ENCODE measurements around the gene GLP1R. TPM values are rescaled to one million over a fixed set of nuclear protein-coding genes. Genes with fewer than 3 reads are reported as not detected.

GLP1R gene
- total RNA-seq, 4 donors from 2014 or later: not detected

- Histone ChIP-seq H3K9me3 (no peaks in the 10 kb centered on the region), H3K4me3 (no peak overlapping the region), H3K27ac (replicated peaks in 1 of 4) (no peak overlapping the region), H3K36me3 (peaks cover 0 to 19% (median 14%) of the 10 kb centered on the region in 4 donors), H3K27me3 (no peaks in the 10 kb centered on the region), H3K4me1 (peaks cover 0 to 14% (median 12%) of the 10 kb centered on the region in 4 donors)
- DNase-seq (ENCODE audit: extremely low spot score): peak; percentile 72
- intact Hi-C loops (cut with DNase I): no loop called here
- WGBS: 100% methylated on average over 1 of the region's 1 CpG
- TF ChIP-seq, protein P1, sequence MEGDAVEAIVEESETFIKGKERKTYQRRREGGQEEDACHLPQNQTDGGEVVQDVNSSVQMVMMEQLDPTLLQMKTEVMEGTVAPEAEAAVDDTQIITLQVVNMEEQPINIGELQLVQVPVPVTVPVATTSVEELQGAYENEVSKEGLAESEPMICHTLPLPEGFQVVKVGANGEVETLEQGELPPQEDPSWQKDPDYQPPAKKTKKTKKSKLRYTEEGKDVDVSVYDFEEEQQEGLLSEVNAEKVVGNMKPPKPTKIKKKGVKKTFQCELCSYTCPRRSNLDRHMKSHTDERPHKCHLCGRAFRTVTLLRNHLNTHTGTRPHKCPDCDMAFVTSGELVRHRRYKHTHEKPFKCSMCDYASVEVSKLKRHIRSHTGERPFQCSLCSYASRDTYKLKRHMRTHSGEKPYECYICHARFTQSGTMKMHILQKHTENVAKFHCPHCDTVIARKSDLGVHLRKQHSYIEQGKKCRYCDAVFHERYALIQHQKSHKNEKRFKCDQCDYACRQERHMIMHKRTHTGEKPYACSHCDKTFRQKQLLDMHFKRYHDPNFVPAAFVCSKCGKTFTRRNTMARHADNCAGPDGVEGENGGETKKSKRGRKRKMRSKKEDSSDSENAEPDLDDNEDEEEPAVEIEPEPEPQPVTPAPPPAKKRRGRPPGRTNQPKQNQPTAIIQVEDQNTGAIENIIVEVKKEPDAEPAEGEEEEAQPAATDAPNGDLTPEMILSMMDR (IDR thresholded peaks at IDR 0.05): no peak
- TF ChIP-seq POLR2A (IDR thresholded peaks at IDR 0.05; ENCODE audit: low read depth) (no peak), POLR2AphosphoS5 (IDR thresholded peaks at IDR 0.05) (no peak), EP300 (IDR thresholded peaks at IDR 0.05) (no peak)
Observed at GRCh38 chr6:39102821-39103136, 54.2 kb downstream of the GLP1R start.

DNA sequence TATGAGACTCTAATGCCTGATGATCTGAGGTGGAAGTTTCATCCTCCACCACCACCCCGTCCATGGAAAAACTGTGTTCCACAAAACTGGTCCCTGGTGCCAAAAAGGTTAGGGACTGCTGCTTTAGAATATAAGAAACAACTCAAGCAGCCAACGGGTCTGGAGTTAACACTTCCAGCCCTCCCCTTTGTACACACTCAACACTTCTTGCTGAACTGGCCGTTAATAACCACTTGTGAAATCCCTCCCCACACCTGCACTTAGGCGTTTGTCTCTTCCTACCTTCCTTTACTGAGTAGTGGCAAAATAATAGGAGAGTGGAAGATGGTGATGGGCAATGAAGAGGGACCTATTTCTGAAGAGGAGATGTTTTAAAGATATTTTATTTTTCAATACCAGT lies 55.9 kb downstream of the GLP1R start:
- Histone ChIP-seq H3K27me3 (no peaks in the 10 kb centered on the region), H3K4me1 (peaks cover 0 to 14% (median 12%) of the 10 kb centered on the region in 4 donors), H3K27ac (replicated peaks in 1 of 4) (no peak overlapping the region), H3K4me3 (no peak overlapping the region), H3K36me3 (peaks cover 0 to 31% (median 21%) of the 10 kb centered on the region in 4 donors), H3K9me3 (no peaks in the 10 kb centered on the region)
- TF ChIP-seq POLR2A (IDR thresholded peaks at IDR 0.05; ENCODE audit: low read depth): no peak
- no peak for TF ChIP-seq POLR2AphosphoS5 (IDR thresholded peaks at IDR 0.05)
- TF ChIP-seq, protein P1 (IDR thresholded peaks at IDR 0.05): no peak
- no peak for TF ChIP-seq EP300 (IDR thresholded peaks at IDR 0.05)
- intact Hi-C loops (cut with DNase I): no loop called here
- DNase-seq (ENCODE audit: extremely low spot score): no peak
- 76% methylated on average over 4 of the region's 4 CpGs for WGBS

DNA sequence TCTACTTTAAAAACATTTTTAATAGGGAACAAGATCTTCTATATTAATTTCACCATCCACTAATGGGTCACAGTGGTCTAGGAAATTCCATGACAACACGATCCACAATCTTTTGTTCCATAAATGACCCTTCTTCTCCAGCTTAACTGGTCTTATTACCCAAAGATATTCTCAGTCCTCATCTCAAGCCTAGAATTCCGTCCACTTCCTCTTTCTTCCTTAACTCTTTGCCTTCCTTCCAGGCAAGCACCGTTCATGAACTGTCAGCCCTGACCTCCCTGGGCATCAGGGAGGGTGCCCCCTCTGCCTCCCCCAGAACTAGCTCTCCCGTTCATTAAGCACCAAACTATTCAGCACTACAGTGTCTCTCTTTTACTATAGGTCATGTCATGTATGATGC lies 58.5 kb downstream of the GLP1R start:
- Histone ChIP-seq H3K27me3 (no peaks in the 10 kb centered on the region), H3K4me3 (no peak overlapping the region), H3K36me3 (peaks cover 8 to 41% (median 33%) of the 10 kb centered on the region in 4 donors), H3K27ac (replicated peaks in 1 of 4) (no peak overlapping the region), H3K9me3 (no peaks in the 10 kb centered on the region), H3K4me1 (peaks cover 0 to 8% (median 6%) of the 10 kb centered on the region in 4 donors)
- WGBS: 77% methylated on average over 4 of the region's 4 CpGs
- TF ChIP-seq POLR2AphosphoS5 (IDR thresholded peaks at IDR 0.05) (no peak), POLR2A (IDR thresholded peaks at IDR 0.05; ENCODE audit: low read depth) (no peak), EP300 (IDR thresholded peaks at IDR 0.05) (no peak)
- TF ChIP-seq, protein P1 (IDR thresholded peaks at IDR 0.05): no peak
- DNase-seq (ENCODE audit: extremely low spot score): no peak
- intact Hi-C loops (cut with DNase I): no loop called here

GRCh38 chr6:39107641-39108040 lies 59.1 kb downstream of the GLP1R start:
- Histone ChIP-seq H3K9me3 (no peaks in the 10 kb centered on the region), H3K27ac (replicated peaks in 1 of 4) (no peak overlapping the region), H3K36me3 (peaks cover 8 to 41% (median 33%) of the 10 kb centered on the region in 4 donors), H3K27me3 (no peaks in the 10 kb centered on the region), H3K4me3 (no peak overlapping the region), H3K4me1 (peaks cover 0 to 2% (median 0%) of the 10 kb centered on the region in 4 donors)
- TF ChIP-seq, protein P1 (IDR thresholded peaks at IDR 0.05): no peak
- TF ChIP-seq POLR2AphosphoS5 (IDR thresholded peaks at IDR 0.05): no peak
- no peak for TF ChIP-seq POLR2A (IDR thresholded peaks at IDR 0.05; ENCODE audit: low read depth)
- TF ChIP-seq EP300 (IDR thresholded peaks at IDR 0.05): no peak
- no peak for DNase-seq (ENCODE audit: extremely low spot score)
- intact Hi-C loops (cut with DNase I): no loop called here
- 43% methylated on average over 2 of the region's 2 CpGs for WGBS

Measured in esophagus muscularis mucosa (tissue), 4 donors.